GM06990 (cell line): Measurements from ENCODE around the gene MSH5.
"Not testable (repeated sequence)": the region's sequence is repeated elsewhere in the genome, so short reads cannot be mapped to it uniquely, and the experiment has no call there.

ENCODE experiments used
- DNase-seq: peaks from one replicate; pipeline ENCODE4 v3.0.0-alpha.2; 2011; ENCODE audit not compliant: insufficient read length; ENCODE audit errors: extremely low read depth
- H3K27me3 ChIP-seq: replicated peaks from 2 replicates; pipeline ENCODE4 v1.6.0; 2011; ENCODE audit warnings: low read length; ENCODE audit not compliant: control insufficient read depth, insufficient read depth
- H3K36me3 ChIP-seq: 2 replicates; pipeline ENCODE4 v1.5.1; 2011; ENCODE audit warnings: low read length; ENCODE audit not compliant: control insufficient read depth, insufficient read depth
- H3K4me3 ChIP-seq: replicated peaks from 2 replicates; pipeline ENCODE4 v1.5.1; 2011; ENCODE audit warnings: low read depth, mild to moderate bottlenecking, control low read depth, low read length
- CTCF ChIP-seq: IDR thresholded peaks from 2 replicates; pipeline ENCODE4 v1.5.1; 2011; ENCODE audit warnings: low read length, control low read depth, mild to moderate bottlenecking, inconsistent platforms; ENCODE audit not compliant: insufficient read depth, poor library complexity, severe bottlenecking

The MSH5 gene

GRCh38 chr6:31708224-31708623 is 31.6 kb upstream of the MSH5 start:
- TF ChIP-seq CTCF: no peak
- DNase-seq: no peak
- Histone ChIP-seq H3K36me3 (no peaks in the 10 kb centered on the region), H3K27me3 (no peaks in the 10 kb centered on the region; the same call in 1 of the 2 replicates), H3K4me3 (no peak overlapping the region)

GRCh38 chr6:31709157-31709556 is 30.6 kb upstream of the MSH5 start:
- not testable (repeated sequence) for H3K36me3 ChIP-seq, H3K27me3 ChIP-seq, DNase-seq, H3K4me3 ChIP-seq

GRCh38 chr6:31710523-31711219 is 29.1 kb upstream of the MSH5 start:
- Histone ChIP-seq H3K27me3 (no peaks in the 10 kb centered on the region; the same call in 1 of the 2 replicates), H3K36me3 (no peaks in the 10 kb centered on the region), H3K4me3 (no peak overlapping the region)
- TF ChIP-seq CTCF: no peak
- DNase-seq: no peak

- no peaks in the 10 kb centered on the region; the same call in 1 of the 2 replicates for H3K27me3 ChIP-seq
- no peaks in the 10 kb centered on the region for H3K36me3 ChIP-seq
- H3K4me3 ChIP-seq: no peak overlapping the region
- no peak for TF ChIP-seq CTCF
- no peak for DNase-seq
Observed at GRCh38 chr6:31711233-31711632, 28.6 kb upstream of the MSH5 start.

GRCh38 chr6:31712296-31712695 is 27.5 kb upstream of the MSH5 start:
- no peak overlapping the region for H3K4me3 ChIP-seq
- DNase-seq: no peak
- no peaks in the 10 kb centered on the region; the same call in 1 of the 2 replicates for H3K27me3 ChIP-seq
- peak; percentile 21 for TF ChIP-seq CTCF
- no peaks in the 10 kb centered on the region for H3K36me3 ChIP-seq

- H3K4me3 ChIP-seq: no peak overlapping the region
- no peak for TF ChIP-seq CTCF
- no peaks in the 10 kb centered on the region for H3K36me3 ChIP-seq
Observed at GRCh38 chr6:31713465-31713864, 26.3 kb upstream of the MSH5 start.

More at GRCh38 chr6:31713465-31713864, 26.3 kb upstream of the MSH5 start:
- no peak for DNase-seq
- H3K27me3 ChIP-seq: no peaks in the 10 kb centered on the region; the same call in 1 of the 2 replicates
